Esophagus muscularis mucosa (tissue), 4 donors: ENCODE data around the gene NME7.
A peak's percentile ranks its signal among the peaks of the same experiment; 100 is the strongest.

Experiments
- CTCF ChIP-seq, 3 experiments: fragments of 200-600 bp in 2 of 3; fragments of 450-650 bp in 1 of 3; sonication (generic) in 2 of 3; IDR thresholded peaks; one replicate each; pipeline ENCODE4 v1.5.1; 2017 to 2019; ENCODE audit warnings: antibody characterized with exemption in 3 of 3, mild to moderate bottlenecking in 2 of 3, moderate library complexity in 1 of 3
- EP300 ChIP-seq: sonication (generic); formaldehyde crosslinking; IDR thresholded peaks from one replicate; pipeline ENCODE4 v1.6.1; 2017; ENCODE audit warnings: antibody characterized with exemption
- POLR2A ChIP-seq: fragments of 450-650 bp; IDR thresholded peaks from one replicate; pipeline ENCODE4 v1.6.1; 2017; ENCODE audit warnings: antibody characterized with exemption, moderate library complexity, mild to moderate bottlenecking, low read depth
- POLR2AphosphoS5 ChIP-seq, 2 donors: sonication (generic); formaldehyde crosslinking; IDR thresholded peaks; one replicate each; pipeline ENCODE4 v1.6.1; 2017; ENCODE audit warnings: antibody characterized with exemption in 2 of 2

- TF ChIP-seq CTCF (IDR thresholded peaks at IDR 0.05) (no peak), POLR2AphosphoS5 (IDR thresholded peaks at IDR 0.05) (peak; percentile 78 to 79), POLR2A (no peak), EP300 (no peak)
Observed at GRCh38 chr1:169367686-169368405, at the start of gene NME7, which contains the start of gene BLZF1.
